ENCODE data around the gene BRDT. TPM values are rescaled to one million over a fixed set of nuclear protein-coding genes. Genes with fewer than 3 reads are reported as not detected.

The BRDT gene
- total RNA-seq, 1 donor from 2014 or later = not detected

Other genes starting within 250 kb of the BRDT start
- gene TGFBR3, start 63.2 kb upstream of the BRDT start, total RNA-seq = 5.3 and 7.4 TPM in 2 replicates
- gene EPHX4, start 80.6 kb downstream of the BRDT start, total RNA-seq = 0.79 and 0.95 TPM in 2 replicates
- gene SETSIP, start 126.0 kb downstream of the BRDT start, total RNA-seq = not detected in 2 replicates
- 1.0 and 1.1 TPM in 2 replicates for gene BTBD8, start 130.9 kb downstream of the BRDT start, total RNA-seq